HepG2 (cell line): ENCODE data around the gene ZNF37A. TPM values are rescaled to one million over a fixed set of nuclear protein-coding genes. Genes with fewer than 3 reads are reported as not detected.
A peak's percentile ranks its signal among the peaks of the same experiment; 100 is the strongest.
"Not testable (repeated sequence)": the region's sequence is repeated elsewhere in the genome, so short reads cannot be mapped to it uniquely, and the experiment has no call there.

ENCODE experiments used
- ATAC-seq: fragments of 200-7000 bp; cut with Tn5 transposase; 3 replicates; pipeline ENCODE4 v1.9.1; 2020; ENCODE audit warnings: mild to moderate bottlenecking, moderate library complexity
- BruUV-seq: library from RNA; stranded (reverse); fragments of 400-500 nt; replicated peaks from 2 replicates; lab custom pipeline; 2021; lab: Mats Ljungman, UMichigan
- CTCF ChIA-PET: fragments of 300-600 bp; formaldehyde crosslinking; extraction: SDS; loops from one replicate; lab custom pipeline; 2021; ENCODE audit warnings: low total read pairs, inconsistent platforms, low intra/inter-chr PET ratio; lab: Yijun Ruan, JAX
- POLR2A ChIA-PET: fragments of 350-600 bp; sonication (Branson Sonifier 250); formaldehyde crosslinking; loops from one replicate; lab custom pipeline; 2020; ENCODE audit warnings: antibody characterized with exemption, inconsistent platforms; lab: Yijun Ruan, JAX
- DNase-seq: peaks from one replicate; pipeline ENCODE4 v3.0.0-alpha.2; 2015; ENCODE audit warnings: low spot score
- FAIRE-seq: peaks from 3 replicates; lab custom pipeline; 2011; peaks lifted over from hg19 to GRCh38; lab: Jason Lieb, UNC
- H2AFZ ChIP-seq: one replicate; pipeline ENCODE4 v1.6.1; 2011; ENCODE audit warnings: low read length, inconsistent platforms
- H3K27ac ChIP-seq: fragments of 300-600 bp; 3 replicates; pipeline ENCODE4 v1.8.0; 2011; ENCODE audit warnings: mixed run types, mild to moderate bottlenecking, mixed read lengths, low read length, inconsistent platforms; ENCODE audit not compliant: insufficient read depth; ENCODE audit errors: extremely low read length
- H3K27me3 ChIP-seq, 2 experiments: fragments of 200-600 bp in 1 of 2; 2 replicates in 1 of 2; 3 replicates in 1 of 2; pipeline versions ENCODE4 v1.6.0 to v1.8.0; 2011; ENCODE audit warnings: low read length in 2 of 2, mild to moderate bottlenecking in 2 of 2, moderate library complexity in 2 of 2, inconsistent platforms in 1 of 2; ENCODE audit not compliant: insufficient read depth in 2 of 2, control insufficient read depth in 1 of 2
- H3K36me3 ChIP-seq, 2 experiments: fragments of 200-600 bp in 1 of 2; replicated peaks in 1 of 2; 2 replicates in 1 of 2; 3 replicates in 1 of 2; pipeline versions ENCODE4 v1.5.1 to v1.8.0; 2011; ENCODE audit warnings: low read length in 2 of 2, inconsistent platforms in 1 of 2; ENCODE audit not compliant: insufficient read depth in 2 of 2, control insufficient read depth in 1 of 2
- H3K4me1 ChIP-seq: 2 replicates; pipeline ENCODE4 v1.5.1; 2012; ENCODE audit warnings: low read length, inconsistent platforms; ENCODE audit not compliant: insufficient read depth
- H3K4me2 ChIP-seq: 2 replicates; pipeline ENCODE4 v1.6.0; 2011; ENCODE audit warnings: low read depth, low read length, inconsistent platforms
- H3K4me3 ChIP-seq, 3 experiments: fragments of 200-600 bp in 1 of 3; sonication (generic), shearing (Covaris generic) in 1 of 3; replicated peaks in 1 of 3; 2 replicates each; pipeline ENCODE4 v1.5.1; 2011 to 2016; ENCODE audit warnings: low read length in 3 of 3, inconsistent platforms in 2 of 3, low read depth in 2 of 3, mild to moderate bottlenecking in 2 of 3, control low read depth in 1 of 3, mixed read lengths in 1 of 3; ENCODE audit not compliant: insufficient read depth in 1 of 3
- H3K79me2 ChIP-seq: one replicate; pipeline ENCODE4 v1.6.1; 2011; ENCODE audit warnings: low read length, inconsistent platforms; ENCODE audit not compliant: insufficient read depth
- H3K9ac ChIP-seq: 2 replicates; pipeline ENCODE4 v1.6.0; 2011; ENCODE audit warnings: mild to moderate bottlenecking, low read depth, low read length, inconsistent platforms; ENCODE audit not compliant: insufficient read depth
- H3K9me3 ChIP-seq: 2 replicates; pipeline ENCODE4 v1.5.1; 2012; ENCODE audit warnings: mild to moderate bottlenecking, low read length
- H4K20me1 ChIP-seq: 2 replicates; pipeline ENCODE4 v1.6.0; 2011; ENCODE audit warnings: inconsistent platforms, mild to moderate bottlenecking, low read length, moderate library complexity; ENCODE audit not compliant: insufficient read depth
- MBD4 ChIP-seq: IDR thresholded peaks from 2 replicates; pipeline ENCODE4 v1.6.1; 2012; ENCODE audit warnings: low read length, inconsistent platforms, borderline replicate concordance
- SP4 ChIP-seq: sonication (generic); formaldehyde crosslinking; IDR thresholded peaks from 2 replicates; pipeline ENCODE4 v1.8.1; 2023; ENCODE audit warnings: mild to moderate bottlenecking, missing genetic modification reagents
- TCF7 ChIP-seq: sonication (generic); IDR thresholded peaks from 2 replicates; pipeline ENCODE4 v1.6.1; 2016; ENCODE audit warnings: antibody characterized with exemption, low read depth
- TFDP1 ChIP-seq: IDR thresholded peaks from 2 replicates; pipeline ENCODE4 v1.6.1; 2016; ENCODE audit warnings: missing compliant biosample characterization, missing genetic modification reagents, borderline replicate concordance
- ZBTB3 ChIP-seq: sonication (generic); formaldehyde crosslinking; IDR thresholded peaks from 2 replicates; pipeline ENCODE4 v1.4.0; 2020; ENCODE audit warnings: low read depth, mild to moderate bottlenecking, moderate library complexity, missing genetic modification reagents, borderline replicate concordance
- ZKSCAN8 ChIP-seq: IDR thresholded peaks from 2 replicates; pipeline ENCODE4 v1.6.1; 2016; ENCODE audit warnings: borderline replicate concordance, missing genetic modification reagents, missing compliant biosample characterization
- ZNF574 ChIP-seq: sonication (generic); formaldehyde crosslinking; IDR thresholded peaks from 2 replicates; pipeline ENCODE4 v1.4.0; 2020; ENCODE audit warnings: missing genetic modification reagents
- WGBS: methylation state at CpG from one replicate; pipeline ENCODE4 v1.1.6; 2017; ENCODE audit warnings: low lambda C conversion rate; 5-methylcytosine and 5-hydroxymethylcytosine counted together
- in situ Hi-C: cut with HindIII; loops from 2 replicates; pipeline ENCODE4 v1.10.0; 2017; ENCODE audit warnings: low pct_unique_long_range_greater_than_20kb; ENCODE audit not compliant: extremely low pct_ligation_motif_present
- intact Hi-C: fragments of 100-400 bp; cut with micrococcal nuclease; formaldehyde crosslinking; loops from one replicate; pipeline ENCODE4 v1.10.0; 2022; ENCODE audit not compliant: unreplicated experiment
- polyA plus RNA-seq, 8 experiments: library from polyadenylated mRNA; depleted of rRNA in 3 of 8; stranded (reverse) in 7 of 8; unstranded in 1 of 8; fragments of >200 nt; fragmentation: Illumina TruSeq in 4 of 8; extraction: Trizol in 4 of 8; gene quantifications; 2 replicates each; pipeline versions ENCODE4 v1.2.1 to v1.2.3, GENCODE V29; 2011 to 2016; ENCODE audit warnings: low read depth in 4 of 8, missing spikeins in 1 of 8, mixed read lengths in 1 of 8; ENCODE audit not compliant: insufficient read depth in 1 of 8
- total RNA-seq, 5 experiments: library from RNA; depleted of rRNA; stranded (reverse); fragments of >200 nt; fragmentation: Illumina TruSeq; extraction: Trizol; gene quantifications; 2 replicates each; pipeline ENCODE4 v1.2.3, GENCODE V29; 2016; ENCODE audit warnings: low read depth in 1 of 5
- TF ChIP-seq, protein P1 (sequence below): sonication (generic); formaldehyde crosslinking; IDR thresholded peaks from 2 replicates; pipeline ENCODE4 v1.9.0; 2021; ENCODE audit warnings: missing genetic modification reagents, mild to moderate bottlenecking, borderline replicate concordance

The ZNF37A gene
- total and polyA plus RNA-seq, 2 of the 13 experiments (the other 11 are each of a cell fraction or from before 2014, with no cell fraction given), result 8.0 to 12.6 TPM

DNA sequence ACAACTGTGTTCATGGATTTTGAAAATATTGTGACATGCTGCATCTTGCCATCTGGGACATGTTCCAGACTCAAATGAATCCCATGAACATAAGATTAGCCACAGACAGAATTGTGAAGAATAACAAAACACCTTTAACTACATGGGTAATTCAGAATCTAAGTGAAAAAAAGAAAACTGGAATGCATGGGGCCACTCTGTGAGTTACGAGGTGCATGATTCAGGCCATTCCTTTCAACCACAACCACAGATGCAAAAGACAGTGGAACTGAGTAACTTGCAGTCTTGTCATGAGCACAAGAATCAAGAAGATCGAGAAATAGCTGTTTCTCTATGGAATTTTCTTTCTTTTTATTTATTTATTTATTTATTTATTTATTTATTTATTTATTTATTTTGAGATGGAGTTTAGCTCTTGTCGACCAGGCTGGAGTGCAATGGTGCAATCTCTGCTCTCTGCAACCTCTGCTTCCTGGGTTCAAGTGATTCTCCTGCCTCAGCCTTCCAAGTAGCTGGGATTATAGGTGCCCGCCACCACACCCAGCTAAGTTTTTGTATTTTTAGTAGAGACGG lies 56.8 kb downstream of the ZNF37A start:
- BruUV-seq, H4K20me1 ChIP-seq, intact Hi-C loops: not testable (repeated sequence)

DNA sequence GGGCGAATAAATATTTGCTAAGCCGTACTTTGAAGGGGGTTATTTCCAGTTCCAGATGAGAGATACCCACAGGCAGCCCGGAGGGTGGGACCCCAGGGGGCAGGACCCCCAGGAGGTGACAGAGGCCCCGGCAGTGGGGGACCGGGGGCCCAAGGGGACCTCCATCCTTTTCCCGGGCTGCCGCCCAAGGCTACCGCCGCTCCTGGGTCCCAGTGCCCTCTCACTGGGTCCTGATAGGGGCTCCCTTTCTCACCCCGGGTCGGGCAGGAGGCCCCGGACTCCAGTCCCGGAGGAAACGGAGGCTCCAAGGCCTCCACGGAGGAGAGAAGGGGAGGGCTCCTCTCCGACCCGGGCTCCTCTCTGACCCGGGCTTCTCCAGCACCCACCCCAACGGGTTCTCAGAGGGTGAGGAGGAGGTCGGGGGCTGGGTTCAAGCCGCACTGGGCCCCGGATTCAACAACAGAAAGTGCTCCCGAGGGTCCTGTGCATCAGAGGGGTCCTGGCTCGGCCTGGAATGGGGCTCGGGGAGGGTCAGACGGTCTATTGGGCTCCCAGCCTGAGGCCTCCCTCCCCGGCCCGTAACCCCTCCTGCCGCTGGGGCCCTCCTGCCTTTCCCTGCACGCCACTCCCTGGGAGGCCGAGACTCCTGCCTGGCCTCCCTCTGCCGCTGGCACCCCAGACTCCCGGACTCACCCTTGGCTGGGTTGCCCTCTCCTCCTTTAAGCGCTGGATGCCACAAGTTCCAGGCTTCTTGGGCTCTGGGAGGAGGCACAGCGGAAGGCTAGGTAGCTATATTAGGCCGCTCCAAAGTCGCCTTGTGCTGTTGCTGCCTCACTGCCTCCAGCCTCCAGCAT lies 62.5 kb downstream of the ZNF37A start:
- Histone ChIP-seq H3K4me3 (no peak overlapping the region), H2AFZ (no peak overlapping the region), H4K20me1 (no peaks in the 10 kb centered on the region), H3K4me1 (no peaks in the 10 kb centered on the region), H3K27ac (no peak overlapping the region), H3K27me3 (peaks cover 0 to 11% of the 10 kb centered on the region in 2 experiments; a peak in 1 of 5 replicates), H3K9me3 (no peaks in the 10 kb centered on the region), H3K36me3 (no peaks in the 10 kb centered on the region), H3K4me2 (no peak overlapping the region), H3K9ac (no peak overlapping the region), H3K79me2 (no peaks in the 10 kb centered on the region)
- in situ Hi-C loops, result no loop called here
- intact Hi-C loops, result no loop called here
- CTCF ChIA-PET, result no interaction called here
- BruUV-seq, result no TSS peak
- WGBS, result 38% methylated on average over 9 of the region's 37 CpGs
- ATAC-seq (peak; percentile 26; the same call in 1 of the 3 replicates), DNase-seq (no peak), FAIRE-seq (no peak)
- POLR2A ChIA-PET, result no interaction called here
- TF ChIP-seq SP4 (CRISPR knock-in tag) (no peak), ZBTB3 (CRISPR knock-in tag) (no peak), ZKSCAN8 (no peak), TFDP1 (CRISPR knock-in tag) (no peak), MBD4 (no peak), TCF7 (no peak), ZNF574 (CRISPR knock-in tag) (no peak)
- TF ChIP-seq, protein P1, sequence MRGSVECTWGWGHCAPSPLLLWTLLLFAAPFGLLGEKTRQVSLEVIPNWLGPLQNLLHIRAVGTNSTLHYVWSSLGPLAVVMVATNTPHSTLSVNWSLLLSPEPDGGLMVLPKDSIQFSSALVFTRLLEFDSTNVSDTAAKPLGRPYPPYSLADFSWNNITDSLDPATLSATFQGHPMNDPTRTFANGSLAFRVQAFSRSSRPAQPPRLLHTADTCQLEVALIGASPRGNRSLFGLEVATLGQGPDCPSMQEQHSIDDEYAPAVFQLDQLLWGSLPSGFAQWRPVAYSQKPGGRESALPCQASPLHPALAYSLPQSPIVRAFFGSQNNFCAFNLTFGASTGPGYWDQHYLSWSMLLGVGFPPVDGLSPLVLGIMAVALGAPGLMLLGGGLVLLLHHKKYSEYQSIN (CRISPR knock-in tag), result no peak

More for the DNA sequence above, 56.8 kb downstream of the ZNF37A start:
- in situ Hi-C loops, FAIRE-seq, H3K27ac ChIP-seq, H3K4me2 ChIP-seq, ATAC-seq, DNase-seq, H3K9ac ChIP-seq, H3K9me3 ChIP-seq, POLR2A ChIA-PET, H3K4me3 ChIP-seq, H3K27me3 ChIP-seq, H2AFZ ChIP-seq, H3K79me2 ChIP-seq, CTCF ChIA-PET, H3K36me3 ChIP-seq, H3K4me1 ChIP-seq: not testable (repeated sequence)
- 32% methylated on average over 5 of the region's 5 CpGs for WGBS
